SU-DHL-6 (cell line): Measurements from ENCODE around the gene NEK11.

Experiments used
- H2AFZ ChIP-seq: fragments of 200-600 bp; sonication (generic); 2 replicates; pipeline ENCODE4 v1.6.1; 2014; ENCODE audit warnings: low read depth, mild to moderate bottlenecking, moderate library complexity, mixed read lengths, antibody characterized with exemption, low read length; ENCODE audit not compliant: severe bottlenecking
- H3F3A ChIP-seq: fragments of 200-600 bp; shearing (Covaris generic); 2 replicates; pipeline ENCODE4 v1.6.0; 2016; ENCODE audit warnings: antibody characterized with exemption, mild to moderate bottlenecking; ENCODE audit not compliant: insufficient read depth
- H3K27ac ChIP-seq: fragments of 200-600 bp; sonication (generic); 2 replicates; pipeline ENCODE4 v1.5.1; 2016; ENCODE audit warnings: low read depth, mild to moderate bottlenecking, low read length, moderate library complexity, mixed read lengths
- H3K27me3 ChIP-seq: fragments of 200-600 bp; sonication (generic), shearing (Covaris generic); 2 replicates; pipeline ENCODE4 v1.6.0; 2014; ENCODE audit warnings: mild to moderate bottlenecking, low read length
- H3K36me3 ChIP-seq: fragments of 200-600 bp; sonication (generic); 2 replicates; pipeline ENCODE4 v1.6.1; 2014; ENCODE audit warnings: mild to moderate bottlenecking, low read length, mixed read lengths
- H3K4me2 ChIP-seq: fragments of 300-600, 200-600 bp; shearing (Covaris generic), sonication (generic); 2 replicates; pipeline ENCODE4 v1.6.0; 2014; ENCODE audit warnings: low read length, low read depth, mild to moderate bottlenecking; ENCODE audit not compliant: poor library complexity, severe bottlenecking
- H3K4me3 ChIP-seq: fragments of 200-600 bp; sonication (generic); 2 replicates; pipeline ENCODE4 v1.5.1; 2014; ENCODE audit warnings: antibody characterized with exemption, low read length, mild to moderate bottlenecking, mixed read lengths; ENCODE audit not compliant: insufficient read depth, poor library complexity, severe bottlenecking
- H3K79me2 ChIP-seq: fragments of 200-600 bp; sonication (generic); 2 replicates; pipeline ENCODE4 v1.6.1; 2014; ENCODE audit warnings: mild to moderate bottlenecking, low read length, moderate library complexity; ENCODE audit not compliant: insufficient read depth
- H3K9ac ChIP-seq: fragments of 200-600 bp; sonication (generic); 2 replicates; pipeline ENCODE4 v1.7.0; 2014; ENCODE audit warnings: mild to moderate bottlenecking, low read length
- H3K9me2 ChIP-seq: fragments of 200-600 bp; sonication (generic); replicated peaks from 2 replicates; pipeline ENCODE4 v1.6.1; 2014; ENCODE audit warnings: low read length; ENCODE audit not compliant: insufficient read depth
- H3K9me3 ChIP-seq: fragments of 200-600 bp; sonication (generic); 2 replicates; pipeline ENCODE4 v1.6.1; 2014; ENCODE audit warnings: low read length, mixed read lengths; ENCODE audit not compliant: insufficient read depth
- H4K20me1 ChIP-seq: fragments of 200-600 bp; sonication (generic); 2 replicates; pipeline ENCODE4 v1.6.1; 2014; ENCODE audit warnings: low read depth, mild to moderate bottlenecking, antibody characterized with exemption, low read length, moderate library complexity, mixed read lengths
- EZH2phosphoT487 ChIP-seq: fragments of 200-600 bp; sonication (generic), shearing (Covaris generic); conservative IDR thresholded peaks from 2 replicates; pipeline ENCODE4 v1.6.1; 2018; ENCODE audit warnings: mild to moderate bottlenecking, antibody characterized with exemption, low read length, moderate library complexity, mixed read lengths
- TF ChIP-seq, protein P1 (sequence below): fragments of 200-600 bp; sonication (generic); IDR thresholded peaks from one replicate; pipeline ENCODE4 v1.5.1; 2017; ENCODE audit warnings: antibody characterized with exemption, mild to moderate bottlenecking, low read length, moderate library complexity; ENCODE audit not compliant: insufficient read depth, poor library complexity, severe bottlenecking

The NEK11 gene

DNA sequence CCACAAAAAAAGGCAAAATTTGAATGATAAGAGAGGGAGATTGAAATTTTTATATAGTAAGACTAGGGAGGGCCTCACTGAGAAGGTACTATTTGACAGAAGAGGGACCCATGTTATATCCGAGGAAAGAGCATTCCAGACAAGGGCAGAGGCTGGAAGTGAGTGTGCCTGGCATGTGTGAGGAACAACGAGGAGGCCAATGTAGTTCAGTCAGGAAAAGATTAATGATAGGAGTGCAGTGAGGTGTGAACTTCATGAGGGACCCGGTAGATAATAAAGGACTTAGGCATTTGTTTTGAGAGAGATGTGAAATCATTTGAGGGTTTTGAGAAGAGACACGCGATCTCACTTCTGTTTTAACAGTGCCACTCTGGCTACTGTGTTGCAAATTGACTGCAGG, 36.4 kb upstream of the NEK11 start:
- Histone ChIP-seq H3F3A (no peaks in the 10 kb centered on the region), H3K4me3 (no peak overlapping the region), H3K79me2 (no peaks in the 10 kb centered on the region), H3K9me2 (no peaks in the 10 kb centered on the region), H3K9me3 (no peaks in the 10 kb centered on the region), H2AFZ (no peak overlapping the region), H3K27ac (no peak overlapping the region), H3K36me3 (no peaks in the 10 kb centered on the region), H4K20me1 (no peaks in the 10 kb centered on the region), H3K4me2 (no peak overlapping the region), H3K27me3 (no peaks in the 10 kb centered on the region), H3K9ac (no peak overlapping the region)
- no peak for TF ChIP-seq EZH2phosphoT487
- TF ChIP-seq, protein P1, sequence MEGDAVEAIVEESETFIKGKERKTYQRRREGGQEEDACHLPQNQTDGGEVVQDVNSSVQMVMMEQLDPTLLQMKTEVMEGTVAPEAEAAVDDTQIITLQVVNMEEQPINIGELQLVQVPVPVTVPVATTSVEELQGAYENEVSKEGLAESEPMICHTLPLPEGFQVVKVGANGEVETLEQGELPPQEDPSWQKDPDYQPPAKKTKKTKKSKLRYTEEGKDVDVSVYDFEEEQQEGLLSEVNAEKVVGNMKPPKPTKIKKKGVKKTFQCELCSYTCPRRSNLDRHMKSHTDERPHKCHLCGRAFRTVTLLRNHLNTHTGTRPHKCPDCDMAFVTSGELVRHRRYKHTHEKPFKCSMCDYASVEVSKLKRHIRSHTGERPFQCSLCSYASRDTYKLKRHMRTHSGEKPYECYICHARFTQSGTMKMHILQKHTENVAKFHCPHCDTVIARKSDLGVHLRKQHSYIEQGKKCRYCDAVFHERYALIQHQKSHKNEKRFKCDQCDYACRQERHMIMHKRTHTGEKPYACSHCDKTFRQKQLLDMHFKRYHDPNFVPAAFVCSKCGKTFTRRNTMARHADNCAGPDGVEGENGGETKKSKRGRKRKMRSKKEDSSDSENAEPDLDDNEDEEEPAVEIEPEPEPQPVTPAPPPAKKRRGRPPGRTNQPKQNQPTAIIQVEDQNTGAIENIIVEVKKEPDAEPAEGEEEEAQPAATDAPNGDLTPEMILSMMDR = no peak

DNA sequence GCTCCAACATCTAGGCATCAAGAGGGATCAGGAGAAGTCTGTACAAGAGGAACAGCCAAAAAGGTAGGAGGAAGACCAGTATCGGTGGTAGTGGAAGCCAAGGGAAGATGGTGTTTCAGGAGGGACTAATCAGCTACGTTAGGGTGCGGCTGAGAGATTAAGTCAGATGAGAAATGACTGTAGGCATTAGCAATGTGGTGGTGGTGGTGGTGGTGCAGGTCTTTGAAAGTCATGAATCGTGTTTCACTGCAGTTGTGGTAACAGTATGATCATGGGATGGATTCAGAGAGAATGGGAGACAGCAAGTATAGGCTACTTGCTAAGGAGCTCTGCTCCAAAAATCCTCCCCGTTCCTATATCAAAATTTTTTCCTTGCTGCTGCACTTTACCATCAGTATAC, 35.6 kb upstream of the NEK11 start:
- Histone ChIP-seq H3K9ac (no peak overlapping the region), H2AFZ (no peak overlapping the region), H3K9me3 (no peaks in the 10 kb centered on the region), H3K79me2 (no peaks in the 10 kb centered on the region), H3K27ac (no peak overlapping the region), H3K9me2 (no peaks in the 10 kb centered on the region), H4K20me1 (no peaks in the 10 kb centered on the region), H3F3A (no peaks in the 10 kb centered on the region), H3K36me3 (no peaks in the 10 kb centered on the region), H3K27me3 (no peaks in the 10 kb centered on the region), H3K4me2 (no peak overlapping the region), H3K4me3 (no peak overlapping the region)
- no peak for TF ChIP-seq EZH2phosphoT487
- TF ChIP-seq, protein P1 = no peak

DNA sequence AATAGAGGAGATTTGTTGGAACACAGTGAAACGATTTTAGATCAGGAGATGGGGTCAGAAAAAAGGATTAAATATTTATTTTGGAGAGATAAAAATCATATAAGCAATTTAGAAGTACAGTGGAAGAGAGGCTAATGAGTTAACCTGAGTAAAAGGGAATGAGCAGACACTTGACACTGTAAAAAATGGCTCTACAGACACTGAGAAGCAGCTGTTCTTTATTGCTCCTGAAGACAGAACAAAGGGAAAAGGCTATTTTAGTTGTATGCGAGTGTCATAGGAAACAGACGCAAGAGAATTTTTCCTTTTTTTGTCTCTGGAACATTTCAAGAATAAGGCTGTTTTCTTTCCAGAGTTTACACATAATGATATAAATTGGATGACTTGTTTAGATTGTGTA, 34.3 kb upstream of the NEK11 start:
- Histone ChIP-seq H3K4me2 (no peak overlapping the region), H3K27ac (no peak overlapping the region), H3K4me3 (no peak overlapping the region), H3K36me3 (no peaks in the 10 kb centered on the region), H3K79me2 (no peaks in the 10 kb centered on the region), H3K9me3 (no peaks in the 10 kb centered on the region), H3K9me2 (no peaks in the 10 kb centered on the region), H3K9ac (no peak overlapping the region), H3F3A (no peaks in the 10 kb centered on the region), H2AFZ (no peak overlapping the region), H3K27me3 (no peaks in the 10 kb centered on the region), H4K20me1 (no peaks in the 10 kb centered on the region)
- TF ChIP-seq EZH2phosphoT487 = no peak
- TF ChIP-seq, protein P1 = no peak
